ENCODE results near the gene RPIA. TPM values are rescaled to one million over a fixed set of nuclear protein-coding genes. Genes with fewer than 3 reads are reported as not detected.

RPIA gene
- total RNA-seq, 4 donors from 2014 or later: 4.2 to 10.0 (median 7.6) TPM

- peaks cover 8 to 10% of the 10 kb centered on the region in 2 donors for H3K4me1 ChIP-seq
Observed at GRCh38 chr2:88698498-88699233, 7.2 kb downstream of the RPIA start.

GRCh38 chr2:88707003-88707402 is 15.5 kb downstream of the RPIA start:
- H3K4me3 ChIP-seq (replicated peaks in 1 of 3): no peak overlapping the region
- H3K36me3 ChIP-seq: peaks cover 0 to 3% of the 10 kb centered on the region in 2 donors
- no peaks in the 10 kb centered on the region for H3K27me3 ChIP-seq
- H3K9me3 ChIP-seq: no peaks in the 10 kb centered on the region
- no peak for DNase-seq
- H3K4me1 ChIP-seq: peaks cover 0 to 4% of the 10 kb centered on the region in 2 donors
- no peak overlapping the region for H3K27ac ChIP-seq
- WGBS, 2 donors: 97% methylated on average over 2 of the region's 2 CpGs
- TF ChIP-seq POLR2A (IDR thresholded peaks at IDR 0.05): no peak
- TF ChIP-seq CTCF (IDR thresholded peaks at IDR 0.05): no peak
- intact Hi-C loops (cut with DNase I): no loop called here

More at GRCh38 chr2:88698498-88699233, 7.2 kb downstream of the RPIA start:
- no peaks in the 10 kb centered on the region for H3K27me3 ChIP-seq
- H3K9me3 ChIP-seq: no peaks in the 10 kb centered on the region
- intact Hi-C loops (cut with DNase I): no loop called here
- 64 to 69% methylated on average over 3 of the region's 3 CpGs for WGBS, 2 donors
- TF ChIP-seq CTCF (IDR thresholded peaks at IDR 0.05): no peak
- no peak for TF ChIP-seq POLR2A (IDR thresholded peaks at IDR 0.05)
- peaks cover 0 to 3% of the 10 kb centered on the region in 2 donors for H3K36me3 ChIP-seq
- H3K4me3 ChIP-seq (replicated peaks in 1 of 3): no peak overlapping the region
- H3K27ac ChIP-seq: peak overlapping the region in 2 of 3 donors; percentile 5 to 20
- DNase-seq: peak; percentile 36 to 46

GRCh38 chr2:88709181-88709631 is 17.7 kb downstream of the RPIA start:
- intact Hi-C loops (cut with DNase I): no loop called here
- no peak for DNase-seq
- H3K27ac ChIP-seq: no peak overlapping the region
- H3K4me1 ChIP-seq: peaks cover 0 to 4% of the 10 kb centered on the region in 2 donors
- no peaks in the 10 kb centered on the region for H3K27me3 ChIP-seq
- no peak for TF ChIP-seq CTCF (IDR thresholded peaks at IDR 0.05)
- H3K36me3 ChIP-seq: no peaks in the 10 kb centered on the region
- WGBS, 2 donors: 70 to 90% methylated on average over 4 of the region's 4 CpGs
- H3K9me3 ChIP-seq: no peaks in the 10 kb centered on the region
- no peak overlapping the region for H3K4me3 ChIP-seq (replicated peaks in 1 of 3)

GRCh38 chr2:88711289-88711688 is 19.8 kb downstream of the RPIA start:
- DNase-seq: no peak
- H3K4me3 ChIP-seq (replicated peaks in 1 of 3): no peak overlapping the region
- no peaks in the 10 kb centered on the region for H3K27me3 ChIP-seq
- H3K27ac ChIP-seq: no peak overlapping the region
- no peaks in the 10 kb centered on the region for H3K36me3 ChIP-seq
- H3K9me3 ChIP-seq: no peaks in the 10 kb centered on the region
- peaks cover 0 to 4% of the 10 kb centered on the region in 2 donors for H3K4me1 ChIP-seq
- TF ChIP-seq CTCF (IDR thresholded peaks at IDR 0.05) (no peak), POLR2A (IDR thresholded peaks at IDR 0.05) (no peak)
- intact Hi-C loops (cut with DNase I): no loop called here
- 95 to 97% methylated on average over 1 of the region's 1 CpG for WGBS, 2 donors

GRCh38 chr2:88711897-88712296 is 20.4 kb downstream of the RPIA start:
- Histone ChIP-seq H3K9me3 (no peaks in the 10 kb centered on the region), H3K4me1 (peaks cover 0 to 4% of the 10 kb centered on the region in 2 donors), H3K27me3 (no peaks in the 10 kb centered on the region), H3K27ac (no peak overlapping the region), H3K36me3 (no peaks in the 10 kb centered on the region), H3K4me3 (replicated peaks in 1 of 3) (no peak overlapping the region)
- TF ChIP-seq CTCF (IDR thresholded peaks at IDR 0.05): no peak
- TF ChIP-seq POLR2A (IDR thresholded peaks at IDR 0.05): no peak
- intact Hi-C loops (cut with DNase I): no loop called here
- no peak for DNase-seq
- whole genome bisulfite sequencing, 2 donors: 96 to 100% methylated on average over 1 of the region's 1 CpG
